Activated CD8-positive, alpha-beta memory T cell treated with anti-CD3 and anti-CD28 coated beads for 24 hours (primary cell): Measurements from ENCODE around the gene ATP11A.

Experiments used
- DNase-seq: peaks from one replicate; pipeline ENCODE4 v3.0.0-alpha.2; 2020

Gene ATP11A

DNA sequence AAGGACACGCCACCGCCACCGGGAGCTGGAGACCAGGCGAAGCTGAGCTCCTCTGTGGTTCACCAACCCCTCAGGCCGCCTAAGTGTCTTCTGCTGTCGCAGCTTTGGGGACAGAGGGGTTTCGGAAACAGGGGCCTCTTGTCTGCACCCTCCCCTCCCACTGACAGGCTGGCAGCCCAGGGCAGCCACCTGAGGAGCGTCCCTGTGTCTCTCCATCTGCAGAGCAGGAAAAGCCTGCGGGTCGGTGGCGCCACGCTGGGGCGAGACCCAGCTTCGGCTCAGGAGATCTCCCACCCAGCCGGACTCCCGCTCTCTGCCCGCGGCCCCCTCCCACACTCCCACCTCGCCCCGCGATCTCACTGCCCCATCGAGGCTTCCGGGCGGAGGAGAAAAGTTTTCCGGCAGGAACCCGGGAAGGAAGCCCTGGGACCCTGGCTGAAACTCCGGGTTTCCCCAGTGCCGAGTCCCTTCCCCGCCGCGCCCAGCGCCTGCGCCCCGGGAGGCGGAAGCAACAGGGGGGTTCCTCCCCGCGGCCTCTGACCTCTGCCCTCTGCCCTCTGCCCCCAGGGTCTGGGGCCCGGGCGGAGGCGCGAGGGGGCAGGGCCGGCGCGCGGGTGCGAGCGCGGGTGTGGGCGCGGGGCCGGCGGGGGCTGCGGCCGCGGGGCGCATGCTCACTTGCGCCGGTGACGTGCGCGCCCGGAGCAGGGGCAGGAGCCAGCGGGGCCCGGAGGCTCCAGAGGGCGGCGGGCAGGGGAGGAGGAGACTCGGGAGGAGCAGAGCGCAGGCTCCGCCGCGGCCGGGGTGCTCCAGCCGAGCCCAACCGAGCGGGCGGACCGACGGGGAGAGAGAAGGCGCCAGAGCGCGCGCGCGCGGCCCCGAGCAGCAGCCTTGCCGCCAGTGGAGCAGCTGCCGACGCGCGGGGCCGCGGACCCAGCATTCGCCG lies at the start of gene ATP11A:
Gene ATP11A, plus strand, starts transcription at position 736 of the 943 bp plus-strand sequence. CDS start 379 bp downstream, outside the sequence.
- peak; percentile 89 for DNase-seq

GRCh38 chr13:112641456-112642089 lies 48.3 kb upstream of the ATP11A start:
- DNase-seq = no peak

DNA sequence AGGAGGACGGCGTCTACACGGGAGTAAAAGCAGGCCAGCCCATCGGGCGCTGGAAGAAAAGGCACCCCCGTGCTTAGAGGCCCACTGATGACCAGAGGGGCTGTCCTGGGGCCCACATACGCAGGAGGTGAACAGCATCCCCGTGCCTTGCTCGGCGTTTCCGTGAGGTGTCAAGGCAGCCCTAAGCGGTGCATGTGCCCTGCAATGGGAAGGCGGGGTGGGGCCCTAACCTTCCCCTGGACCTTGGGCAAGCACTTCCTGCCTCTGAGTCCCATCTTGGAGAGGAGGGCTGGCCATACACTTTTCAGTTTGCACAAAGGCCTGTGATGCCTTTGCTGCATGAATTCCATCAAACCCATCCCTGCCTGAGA lies 47.8 kb upstream of the ATP11A start:
- no peak for DNase-seq

- no peak for DNase-seq
Measured at GRCh38 chr13:112643759-112644459, 45.9 kb upstream of the ATP11A start.

DNA sequence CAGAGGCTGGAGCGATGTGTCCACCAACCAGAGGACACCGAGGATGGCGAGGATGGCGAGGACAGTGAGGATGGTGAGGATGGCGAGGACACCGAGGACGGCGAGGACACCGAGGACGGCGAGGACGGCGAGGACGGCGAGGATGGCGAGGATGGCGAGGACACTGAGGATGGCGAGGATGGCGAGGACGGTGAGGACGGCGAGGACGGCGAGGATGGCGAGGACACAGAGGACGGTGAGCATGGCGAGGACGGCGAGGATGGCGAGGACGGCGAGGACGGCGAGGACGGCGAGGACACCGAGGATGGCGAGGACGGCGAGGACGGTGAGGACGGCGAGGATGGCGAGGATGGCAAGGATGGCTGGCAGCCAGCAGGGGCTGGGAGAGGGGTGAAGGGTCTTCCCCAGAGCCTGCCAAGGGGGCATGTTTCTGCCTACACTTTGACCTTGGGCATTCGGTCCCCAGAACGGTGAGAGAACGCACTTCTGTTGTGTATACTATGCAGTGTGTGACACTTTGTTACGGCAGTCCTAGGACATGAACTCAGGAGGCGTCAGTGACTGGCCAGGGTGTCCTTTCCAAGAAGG lies 44.4 kb upstream of the ATP11A start:
- no peak for DNase-seq

DNA sequence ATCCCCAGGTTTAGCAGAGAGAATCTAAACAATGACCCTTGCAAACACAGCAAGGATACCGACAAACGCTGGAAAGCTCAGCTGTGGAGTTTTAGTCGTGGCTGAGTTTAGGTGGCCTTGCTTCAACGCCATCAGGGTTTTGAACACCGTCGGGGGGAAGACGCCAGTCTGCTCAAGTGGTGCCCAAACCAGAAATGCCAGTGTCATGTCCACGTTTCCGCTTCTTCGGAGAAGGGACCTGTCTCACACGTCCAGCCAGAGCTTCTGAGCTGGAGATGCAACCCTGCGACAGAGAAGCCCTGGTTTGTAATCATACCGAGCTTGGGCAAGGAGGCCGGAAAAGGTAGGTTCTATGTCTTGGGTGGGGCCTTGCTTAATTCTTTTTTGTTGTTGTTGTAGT lies 42.6 kb upstream of the ATP11A start:
- no peak for DNase-seq

GRCh38 chr13:112648101-112648500 lies 41.7 kb upstream of the ATP11A start:
- DNase-seq = no peak

DNA sequence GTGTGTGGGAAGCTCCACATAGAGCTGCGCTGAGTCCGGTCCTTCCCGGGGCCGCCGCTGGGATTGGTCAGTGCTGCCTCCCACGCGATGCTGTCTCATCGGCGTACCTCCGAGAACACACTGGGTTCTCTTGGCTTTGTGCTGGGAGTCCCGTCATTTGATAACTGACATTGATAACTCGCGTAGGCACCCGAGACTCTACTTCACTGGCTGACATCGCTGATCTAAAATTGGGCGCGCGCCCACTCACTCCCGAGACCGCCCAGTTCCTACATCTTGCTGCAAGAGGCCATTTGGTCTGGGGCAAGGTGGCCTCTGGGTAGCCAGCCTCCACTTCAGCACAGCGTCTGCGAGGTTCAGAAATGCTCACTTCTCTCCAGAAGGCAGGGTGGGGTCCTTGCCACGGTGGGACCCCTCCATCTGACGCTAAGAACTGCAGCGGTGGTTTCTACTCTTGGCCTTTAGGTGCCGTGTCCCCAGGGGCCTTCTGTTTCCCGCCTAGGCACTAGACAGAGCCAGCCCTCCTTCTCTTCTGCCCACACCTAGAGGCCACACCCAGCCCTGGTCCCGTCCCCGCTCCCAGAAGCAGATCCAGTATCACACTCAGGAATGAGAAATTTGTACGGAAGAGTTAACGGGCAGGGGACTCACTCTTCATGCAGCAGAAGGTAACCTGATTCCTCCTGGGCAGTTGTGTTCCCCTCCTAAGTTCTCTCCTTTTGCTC lies 40.7 kb upstream of the ATP11A start:
- no peak for DNase-seq

DNA sequence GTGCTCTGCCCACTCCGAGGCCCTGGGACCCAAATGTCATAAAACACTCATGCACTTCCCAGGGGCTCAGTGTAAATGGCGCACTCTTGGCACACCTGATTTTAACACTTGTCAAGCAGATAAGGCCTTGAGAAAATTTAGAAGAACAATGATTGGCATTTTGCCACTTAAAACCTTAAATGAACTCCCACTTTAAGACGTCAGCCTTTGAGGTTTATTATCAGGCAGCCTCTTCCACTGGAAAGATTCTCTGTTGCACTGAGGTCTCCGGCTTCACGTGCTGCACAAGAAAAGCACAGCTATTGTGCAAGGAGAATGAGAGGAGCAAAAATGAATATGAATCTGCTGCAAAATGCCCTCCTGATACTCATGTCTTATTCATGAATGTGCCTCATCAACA lies 38.5 kb upstream of the ATP11A start:
- DNase-seq = no peak

- no peak for DNase-seq
Measured at GRCh38 chr13:112651750-112652511, 37.9 kb upstream of the ATP11A start.

- DNase-seq = no peak
Measured at GRCh38 chr13:112652512-112653070, 37.2 kb upstream of the ATP11A start.

- peak; percentile 24 for DNase-seq
Measured at GRCh38 chr13:112653071-112653470, 36.8 kb upstream of the ATP11A start.

DNA sequence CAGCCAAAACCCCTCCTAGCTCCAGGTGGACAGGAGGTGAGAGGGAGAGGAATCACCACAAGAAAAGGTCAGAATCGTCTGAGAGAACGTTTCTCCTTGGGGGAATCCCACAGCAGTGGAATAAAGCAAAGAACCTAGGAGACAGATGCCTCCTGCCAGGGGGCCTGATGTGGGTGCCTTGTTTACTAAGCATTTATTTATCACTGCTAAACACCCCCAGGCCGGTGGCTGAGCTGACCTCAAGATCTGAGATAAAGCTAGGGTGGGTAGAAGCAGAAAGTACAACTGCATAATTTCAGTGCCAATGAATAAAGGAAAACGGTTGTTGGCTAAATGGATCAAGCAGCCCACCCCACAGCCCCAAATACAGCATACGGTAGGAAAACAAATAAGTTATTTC lies 33.9 kb upstream of the ATP11A start:
- DNase-seq = no peak

DNA sequence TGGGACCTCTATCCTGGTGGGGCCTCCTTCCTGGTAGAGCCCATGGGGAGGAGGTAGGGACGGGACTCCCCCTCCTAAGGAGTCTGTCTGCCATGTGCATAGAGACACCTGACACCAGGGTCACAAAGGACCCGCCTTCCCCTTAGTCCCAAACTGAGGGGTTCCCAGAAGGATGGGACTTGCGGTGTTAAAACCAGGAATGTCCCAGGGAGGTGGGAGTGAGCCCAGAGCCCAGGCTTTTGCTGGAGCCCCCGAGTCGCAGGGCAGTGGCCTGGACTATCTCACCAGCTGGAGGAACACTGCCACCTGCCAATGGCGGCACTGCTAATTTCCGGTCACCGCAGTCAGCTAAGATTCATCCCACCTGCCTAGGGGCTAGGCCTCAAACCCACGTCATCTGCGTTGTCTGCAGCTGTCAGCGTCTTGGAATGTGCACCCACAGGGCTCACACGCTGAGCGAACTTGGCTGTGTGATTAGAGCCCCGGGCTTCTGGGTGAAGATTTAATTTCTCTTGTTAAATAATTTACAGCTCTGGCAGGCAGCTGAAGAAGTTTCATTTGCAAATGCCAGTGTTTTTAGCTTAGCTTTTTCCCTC lies 31.9 kb upstream of the ATP11A start:
- no peak for DNase-seq

- no peak for DNase-seq
Measured at GRCh38 chr13:112658808-112659207, 31.0 kb upstream of the ATP11A start.

DNA sequence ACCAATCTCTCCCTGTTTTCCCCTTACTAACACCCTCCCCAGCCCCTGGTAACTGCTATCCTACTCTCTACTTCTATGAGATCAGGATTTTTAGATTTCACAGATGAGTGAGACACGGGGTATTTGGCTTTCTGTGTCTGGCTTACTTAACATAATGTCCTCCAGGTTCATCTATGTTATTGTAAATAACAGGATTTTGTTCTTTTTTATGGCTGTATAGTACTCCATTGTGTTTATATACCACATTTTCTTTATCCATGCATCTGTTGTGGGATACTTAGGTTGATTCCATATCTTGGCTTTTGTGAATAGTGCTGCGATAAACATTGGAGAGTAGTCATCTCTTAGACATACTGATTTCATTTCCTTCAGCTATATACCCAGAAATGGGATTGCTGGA lies 28.5 kb upstream of the ATP11A start:
- DNase-seq = no peak

- DNase-seq = no peak
Measured at GRCh38 chr13:112664501-112665203, 25.2 kb upstream of the ATP11A start.

- DNase-seq = no peak
Measured at GRCh38 chr13:112668924-112669323, 20.9 kb upstream of the ATP11A start.

GRCh38 chr13:112669881-112670499 lies 19.8 kb upstream of the ATP11A start:
- DNase-seq = peak; percentile 26

DNA sequence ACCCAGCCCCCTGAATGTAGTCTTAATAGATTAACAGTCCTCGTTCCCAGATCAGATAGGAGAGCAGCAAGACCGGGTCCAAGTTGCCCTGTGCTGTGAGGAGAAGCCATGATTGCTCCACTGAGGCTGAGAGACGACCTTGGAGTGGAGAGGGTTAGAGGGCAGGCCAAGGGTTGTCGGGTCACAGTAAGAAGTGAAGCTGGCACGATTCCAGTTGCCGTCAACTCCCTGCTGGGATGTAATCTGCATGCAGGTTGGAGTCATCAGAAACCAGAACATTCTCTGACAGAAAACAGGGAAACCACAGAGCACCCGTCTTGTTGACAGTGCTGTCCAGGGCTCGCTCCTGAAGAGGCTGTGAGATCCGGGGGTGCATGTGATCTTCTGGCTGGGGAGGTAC lies 19.0 kb upstream of the ATP11A start:
- no peak for DNase-seq
